Measurements from ENCODE around the gene FSD1. TPM values are rescaled to one million over a fixed set of nuclear protein-coding genes. Genes with fewer than 3 reads are reported as not detected.
A peak's percentile ranks its signal among the peaks of the same experiment; 100 is the strongest.

Gene FSD1
- total RNA-seq, 3 donors from 2014 or later (not counting 1 experiment from before 2014, with no cell fraction given) = 15.5 to 18.2 (median 16.4) TPM

GRCh38 chr19:4278010-4278409, 26.4 kb upstream of the FSD1 start:
- 20% methylated on average over 4 of the region's 4 CpGs for WGBS (ENCODE audit: insufficient coverage)
- no peak for TF ChIP-seq CTCF (IDR thresholded peaks at IDR 0.05)

GRCh38 chr19:4278419-4279266, 25.8 kb upstream of the FSD1 start, which contains the start of gene SHD:
Gene SHD (plus strand): TSS chr19:4279266. CDS start chr19:4280064, 798 bp downstream.
- Mint-ChIP-seq H3K4me1 (peaks cover 5 to 6% of the 10 kb centered on the region in 2 donors), H3K4me3 (peak within 1 kb of the TSS; percentile 70), H3K9me3 (no peaks in the 10 kb centered on the region), H3K27me3 (ENCODE audit: low read depth in 2 of 2) (peaks cover 6 to 14% of the 10 kb centered on the region in 2 donors), H3K36me3 (no peaks in the 10 kb centered on the region), H3K27ac (no peak within 1 kb of the TSS)
- 3% methylated on average over 30 of the region's 44 CpGs for WGBS (ENCODE audit: insufficient coverage)
- no peak for ATAC-seq
- TF ChIP-seq CTCF (IDR thresholded peaks at IDR 0.05) = no peak
- no peaks in the 10 kb centered on the region for H3K9me3 ChIP-seq (ENCODE audit: control insufficient read depth, insufficient read depth, low read length)
- DNase-seq = no peak
- intact Hi-C loops (cut with micrococcal nuclease) = no loop called here
- H3K4me3 ChIP-seq (ENCODE audit: low read length) = no peak within 1 kb of the TSS
- H3K27me3 ChIP-seq (ENCODE audit: control insufficient read depth, insufficient read depth, low read length) = peaks cover 9% of the 10 kb centered on the region
- H3K36me3 ChIP-seq (ENCODE audit: control insufficient read depth, insufficient read depth, low read length) = no peaks in the 10 kb centered on the region
- peaks cover 12% of the 10 kb centered on the region for H3K4me1 ChIP-seq (ENCODE audit: control insufficient read depth, insufficient read depth, low read length)
- H3K27ac ChIP-seq (ENCODE audit: low read length) = no peak within 1 kb of the TSS

More at GRCh38 chr19:4278010-4278409, 26.4 kb upstream of the FSD1 start:
- Mint-ChIP-seq H3K36me3 (no peaks in the 10 kb centered on the region), H3K4me1 (peaks cover 5 to 6% of the 10 kb centered on the region in 2 donors), H3K4me3 (no peak overlapping the region), H3K9me3 (no peaks in the 10 kb centered on the region), H3K27me3 (ENCODE audit: low read depth in 2 of 2) (peaks cover 6 to 14% of the 10 kb centered on the region in 2 donors), H3K27ac (no peak overlapping the region)
- intact Hi-C loops (cut with micrococcal nuclease) = no loop called here
- Histone ChIP-seq H3K36me3 (ENCODE audit: control insufficient read depth, insufficient read depth, low read length) (no peaks in the 10 kb centered on the region), H3K27me3 (ENCODE audit: control insufficient read depth, insufficient read depth, low read length) (peaks cover 9% of the 10 kb centered on the region), H3K27ac (ENCODE audit: low read length) (no peak overlapping the region), H3K4me3 (ENCODE audit: low read length) (no peak overlapping the region), H3K9me3 (ENCODE audit: control insufficient read depth, insufficient read depth, low read length) (no peaks in the 10 kb centered on the region), H3K4me1 (ENCODE audit: control insufficient read depth, insufficient read depth, low read length) (peaks cover 12% of the 10 kb centered on the region)
- DNase-seq (no peak), ATAC-seq (no peak)

GRCh38 chr19:4279267-4279529, 25.2 kb upstream of the FSD1 start:
- Mint-ChIP-seq H3K27me3 (ENCODE audit: low read depth in 2 of 2) (peaks cover 6 to 14% of the 10 kb centered on the region in 2 donors), H3K27ac (no peak overlapping the region), H3K36me3 (no peaks in the 10 kb centered on the region), H3K9me3 (no peaks in the 10 kb centered on the region), H3K4me3 (no peak overlapping the region), H3K4me1 (peaks cover 5 to 6% of the 10 kb centered on the region in 2 donors)
- DNase-seq (no peak), ATAC-seq (peak in 1 of 3 donors; percentile 36)
- intact Hi-C loops (cut with micrococcal nuclease) = no loop called here
- TF ChIP-seq CTCF (IDR thresholded peaks at IDR 0.05) = no peak
- Histone ChIP-seq H3K4me3 (ENCODE audit: low read length) (no peak overlapping the region), H3K27ac (ENCODE audit: low read length) (no peak overlapping the region), H3K36me3 (ENCODE audit: control insufficient read depth, insufficient read depth, low read length) (no peaks in the 10 kb centered on the region), H3K9me3 (ENCODE audit: control insufficient read depth, insufficient read depth, low read length) (no peaks in the 10 kb centered on the region), H3K27me3 (ENCODE audit: control insufficient read depth, insufficient read depth, low read length) (peaks cover 9% of the 10 kb centered on the region), H3K4me1 (ENCODE audit: control insufficient read depth, insufficient read depth, low read length) (peaks cover 12% of the 10 kb centered on the region)
- WGBS (ENCODE audit: insufficient coverage) = under 1% methylated on average over 30 of the region's 30 CpGs

Data from natural killer cell (primary cell).